Ectodermal cell (in vitro differentiated cells): ENCODE results near the gene ADAP1.

ENCODE experiments used
- H3K27ac ChIP-seq: 2 replicates; pipeline ENCODE4 v1.7.0; 2013; ENCODE audit warnings: mild to moderate bottlenecking, low read depth, low read length; ENCODE audit not compliant: insufficient read depth, poor library complexity, severe bottlenecking
- H3K27me3 ChIP-seq: 2 replicates; pipeline ENCODE4 v1.7.0; 2013; ENCODE audit warnings: mild to moderate bottlenecking, low read length; ENCODE audit not compliant: insufficient read depth, control insufficient read depth, poor library complexity, severe bottlenecking
- H3K36me3 ChIP-seq: one replicate; pipeline ENCODE4 v1.7.0; 2013; ENCODE audit warnings: low read length; ENCODE audit not compliant: control insufficient read depth, insufficient read depth
- H3K4me1 ChIP-seq: one replicate; pipeline ENCODE4 v1.7.0; 2013; ENCODE audit warnings: low read length; ENCODE audit not compliant: control insufficient read depth, insufficient read depth
- H3K4me3 ChIP-seq: 2 replicates; pipeline ENCODE4 v1.7.0; 2013; ENCODE audit warnings: low read depth, low read length, control low read depth; ENCODE audit not compliant: insufficient read depth
- H3K9me3 ChIP-seq: 2 replicates; pipeline ENCODE4 v1.7.0; 2013; ENCODE audit warnings: mild to moderate bottlenecking, low read length, moderate library complexity; ENCODE audit not compliant: control insufficient read depth
- WGBS, 2 experiments: methylation state at CpG; one replicate each; pipeline ENCODE4 v1.1.7; 2013; ENCODE audit warnings: missing lambda C conversion rate in 2 of 2; 5-methylcytosine and 5-hydroxymethylcytosine counted together

Gene ADAP1

DNA sequence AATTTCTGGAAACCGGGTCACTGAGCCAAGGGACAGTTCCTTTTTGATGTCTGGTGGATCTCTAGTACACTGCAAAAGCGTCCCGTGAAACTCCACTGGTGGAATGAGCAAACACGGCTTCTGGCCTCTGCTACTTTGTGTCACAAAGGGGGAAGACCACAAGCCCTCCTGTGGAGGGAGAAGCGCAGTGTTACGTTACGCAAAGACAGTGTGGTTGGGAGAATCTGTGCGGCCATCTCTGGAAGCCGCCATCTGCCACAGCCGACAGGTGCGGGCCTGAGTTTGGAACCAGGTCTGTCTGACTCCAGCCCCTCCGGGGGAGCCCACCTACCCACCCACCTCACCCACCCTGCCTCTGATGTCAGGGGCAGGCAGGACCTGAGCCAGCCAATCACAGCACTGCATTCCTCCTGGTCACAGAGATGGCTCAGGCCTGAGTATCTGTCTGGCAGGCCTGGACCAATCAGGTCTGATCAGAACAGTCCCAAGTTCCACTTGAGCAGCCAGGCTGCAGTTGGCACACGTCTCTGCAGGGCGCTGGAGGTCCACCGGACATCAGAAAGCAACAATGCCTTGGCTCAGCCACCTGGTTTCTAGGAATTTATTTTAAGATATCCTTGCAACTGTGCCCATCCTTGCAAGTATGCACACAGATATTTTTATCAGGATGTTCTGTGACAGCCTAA lies 25.5 kb upstream of the ADAP1 start:
- Histone ChIP-seq H3K9me3 (no peaks in the 10 kb centered on the region), H3K36me3 (no peaks in the 10 kb centered on the region), H3K27me3 (no peaks in the 10 kb centered on the region), H3K27ac (no peak overlapping the region), H3K4me3 (no peak overlapping the region), H3K4me1 (peaks cover 13% of the 10 kb centered on the region)
- WGBS, 2 experiments = 80% methylated on average over 15 of the region's 15 CpGs

DNA sequence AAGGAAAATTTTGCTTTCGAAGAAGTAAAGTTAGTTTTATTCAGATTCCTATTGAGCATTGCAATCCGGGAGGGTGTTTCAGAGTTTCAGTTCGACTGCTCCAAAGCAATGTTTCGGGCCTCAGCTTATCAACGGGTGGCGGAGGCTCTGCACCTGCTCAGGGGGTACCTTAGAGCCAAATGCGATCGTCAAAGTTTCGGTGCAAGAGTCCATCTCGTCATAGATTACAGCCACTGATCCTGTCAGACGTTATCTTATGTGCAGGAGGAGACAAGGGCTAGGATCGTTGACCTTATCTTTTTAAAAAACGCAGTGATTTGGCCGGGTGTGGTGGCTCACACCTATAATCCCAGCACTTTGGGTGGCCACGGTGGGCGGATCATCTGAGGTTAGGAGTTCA lies 24.7 kb upstream of the ADAP1 start:
- Histone ChIP-seq H3K36me3 (no peaks in the 10 kb centered on the region), H3K9me3 (no peaks in the 10 kb centered on the region), H3K4me3 (no peak overlapping the region), H3K4me1 (peaks cover 13% of the 10 kb centered on the region), H3K27me3 (no peaks in the 10 kb centered on the region), H3K27ac (no peak overlapping the region)
- 93 to 95% methylated on average over 16 of the region's 16 CpGs for WGBS, 2 experiments

DNA sequence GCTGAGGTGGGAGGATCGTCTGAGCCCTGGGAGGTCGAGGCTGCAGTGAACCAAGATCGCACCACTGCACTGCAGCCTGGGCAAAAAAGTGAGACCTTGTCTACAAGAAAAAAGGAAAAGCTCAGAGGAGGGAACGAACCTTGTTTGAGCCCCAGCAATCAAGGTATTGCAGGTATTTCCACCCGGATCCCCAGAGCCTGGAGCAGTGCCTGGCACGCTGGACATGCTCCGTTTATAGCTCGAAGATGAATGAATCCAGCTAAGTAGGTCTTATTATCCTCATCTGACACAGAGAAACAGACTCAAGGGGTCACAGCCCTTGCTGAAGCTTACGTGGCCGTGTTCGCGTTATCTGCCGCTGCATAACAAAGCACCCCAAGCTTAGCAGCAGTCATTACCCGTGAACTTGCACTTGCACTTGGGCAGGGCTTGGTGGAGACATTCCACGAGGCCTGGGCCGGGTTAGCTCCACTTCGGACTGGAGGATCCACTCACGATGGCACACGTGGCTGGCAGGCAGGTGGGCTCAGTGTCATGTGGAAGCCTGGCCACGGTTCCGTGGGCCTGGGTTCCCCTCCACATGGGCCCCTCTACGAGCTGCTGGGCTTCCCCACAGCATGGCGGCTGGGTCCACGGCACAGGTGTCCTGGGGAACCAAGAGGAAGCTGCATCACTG lies 24.1 kb upstream of the ADAP1 start:
- H3K36me3 ChIP-seq = no peaks in the 10 kb centered on the region
- H3K4me3 ChIP-seq = no peak overlapping the region
- peaks cover 13% of the 10 kb centered on the region for H3K4me1 ChIP-seq
- no peaks in the 10 kb centered on the region for H3K27me3 ChIP-seq
- H3K9me3 ChIP-seq = no peaks in the 10 kb centered on the region
- H3K27ac ChIP-seq = no peak overlapping the region
- 92 to 94% methylated on average over 24 of the region's 24 CpGs for WGBS, 2 experiments

DNA sequence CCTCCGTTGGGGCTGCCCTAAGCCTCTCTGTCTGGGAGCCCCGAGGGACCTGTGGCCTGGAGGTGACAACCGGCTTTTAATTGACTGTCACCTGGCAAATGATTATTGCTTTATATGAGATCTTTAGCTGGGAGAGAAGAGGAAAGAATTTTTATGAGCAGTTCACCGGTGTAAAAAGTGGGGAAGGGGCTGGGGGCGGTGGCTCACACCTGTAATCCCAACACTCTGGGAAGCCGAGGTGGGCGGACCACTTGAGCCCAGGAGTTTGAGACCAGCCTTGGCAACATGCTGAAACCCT lies 23.5 kb upstream of the ADAP1 start:
- WGBS, 2 experiments = 80 to 82% methylated on average over 7 of the region's 7 CpGs
- Histone ChIP-seq H3K9me3 (no peaks in the 10 kb centered on the region), H3K36me3 (no peaks in the 10 kb centered on the region), H3K27me3 (no peaks in the 10 kb centered on the region), H3K27ac (no peak overlapping the region), H3K4me1 (peaks cover 13% of the 10 kb centered on the region), H3K4me3 (no peak overlapping the region)

DNA sequence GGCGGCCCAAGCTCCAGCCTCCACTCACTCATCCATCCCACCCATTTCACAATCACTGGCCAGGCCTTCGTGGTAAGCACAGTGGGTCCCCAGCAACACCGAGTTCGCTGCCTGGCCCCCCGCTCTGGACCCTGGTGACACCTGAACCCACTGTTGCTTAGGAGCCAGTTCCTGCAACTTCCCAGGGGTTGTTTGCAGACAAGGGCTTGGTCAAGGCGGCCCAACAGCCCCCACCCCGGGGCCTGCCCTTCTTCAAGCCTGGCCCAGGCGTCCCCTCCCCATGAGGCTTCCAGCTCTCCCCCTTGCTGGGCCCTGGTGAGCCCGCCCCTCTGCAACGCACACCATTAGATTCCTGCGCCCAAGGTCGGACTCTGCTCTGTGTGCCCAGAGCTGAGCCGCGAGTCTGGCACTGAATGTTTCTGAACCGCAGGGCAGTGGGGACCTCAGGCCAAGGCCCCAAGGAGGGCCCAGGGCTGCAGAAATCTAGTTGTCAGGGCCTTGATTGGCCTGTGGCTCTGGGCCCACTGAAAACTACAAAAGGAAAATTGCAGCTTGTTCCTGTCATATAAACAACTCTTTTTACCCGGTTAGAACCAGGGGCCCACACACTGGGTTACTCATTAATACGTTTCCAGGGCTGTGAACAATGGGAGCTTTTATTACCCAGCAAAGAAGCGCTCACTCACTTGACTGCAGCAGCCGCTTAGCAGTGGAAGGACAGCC lies 23.0 kb upstream of the ADAP1 start:
- peaks cover 13% of the 10 kb centered on the region for H3K4me1 ChIP-seq

DNA sequence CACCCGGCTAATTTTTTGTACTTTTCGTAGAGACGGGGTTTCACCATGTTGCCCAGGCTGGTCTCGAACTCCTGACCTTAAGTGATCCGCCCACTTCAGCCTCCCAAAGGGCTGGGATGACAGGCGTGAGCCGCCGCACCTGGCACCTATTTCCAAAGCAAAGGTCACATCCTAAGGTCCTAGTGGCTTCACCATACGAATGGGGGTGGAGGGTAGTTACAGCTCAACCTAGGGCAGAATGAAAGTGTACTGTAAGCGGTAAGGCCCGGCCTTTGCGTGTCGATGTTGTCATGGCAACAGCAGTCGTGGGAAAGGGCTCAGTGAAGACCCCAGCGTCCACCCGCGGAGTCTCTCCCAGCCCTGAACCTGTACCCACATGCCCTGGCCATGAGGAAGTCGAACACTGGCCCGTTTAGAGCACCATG lies 22.4 kb upstream of the ADAP1 start:
- H3K4me1 ChIP-seq = peaks cover 13% of the 10 kb centered on the region
- WGBS, 2 experiments = 91 to 93% methylated on average over 19 of the region's 19 CpGs
- no peak overlapping the region for H3K27ac ChIP-seq
- H3K36me3 ChIP-seq = peaks cover 5% of the 10 kb centered on the region
- no peaks in the 10 kb centered on the region for H3K27me3 ChIP-seq
- H3K4me3 ChIP-seq = no peak overlapping the region
- H3K9me3 ChIP-seq = no peaks in the 10 kb centered on the region

More for the DNA sequence above, 23.0 kb upstream of the ADAP1 start:
- Histone ChIP-seq H3K36me3 (no peaks in the 10 kb centered on the region), H3K27ac (peak overlapping the region; percentile 60), H3K27me3 (no peaks in the 10 kb centered on the region), H3K9me3 (no peaks in the 10 kb centered on the region), H3K4me3 (no peak overlapping the region)
- WGBS, 2 experiments = 82 to 83% methylated on average over 19 of the region's 19 CpGs

DNA sequence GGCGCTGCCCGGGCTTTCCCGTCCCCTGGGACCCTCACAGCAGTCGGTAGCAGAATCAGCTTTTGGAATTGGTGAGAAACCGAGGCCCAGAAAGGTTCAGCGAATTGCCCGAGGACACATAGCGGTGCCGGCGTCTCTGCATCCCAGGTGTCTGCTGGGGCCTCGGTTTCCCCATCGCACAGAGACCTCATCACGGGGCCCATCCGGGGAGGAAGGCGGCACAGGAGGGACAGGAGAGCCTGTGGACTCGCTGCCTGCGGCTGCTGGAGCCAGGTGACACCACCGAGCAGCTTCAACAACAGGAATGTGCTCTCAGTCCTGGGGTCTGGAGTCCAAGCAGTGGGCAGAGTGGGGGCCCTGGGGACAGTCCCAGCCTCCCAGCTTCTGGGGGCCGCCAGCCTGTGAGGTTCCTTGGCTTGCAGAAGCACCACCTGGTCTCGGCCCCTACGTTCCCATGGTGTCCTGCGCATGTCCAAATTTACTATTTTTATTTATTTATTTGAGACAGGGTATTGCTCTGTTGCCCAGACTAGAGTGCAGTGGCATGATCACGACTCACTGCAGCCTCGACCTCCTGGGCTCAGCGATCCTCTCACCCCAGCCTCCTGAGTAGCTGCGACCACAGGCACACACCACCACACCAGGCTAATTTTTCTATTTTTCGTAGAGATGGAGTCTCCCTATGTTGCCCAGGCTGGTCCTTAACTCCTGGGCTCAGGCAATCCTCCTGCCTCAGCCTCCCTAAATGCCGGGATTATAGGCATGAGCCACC lies 21.4 kb upstream of the ADAP1 start:
- 61% methylated on average over 28 of the region's 28 CpGs for WGBS, 2 experiments
- H3K4me3 ChIP-seq = peak overlapping the region; percentile 99
- H3K4me1 ChIP-seq = peaks cover 13% of the 10 kb centered on the region

DNA sequence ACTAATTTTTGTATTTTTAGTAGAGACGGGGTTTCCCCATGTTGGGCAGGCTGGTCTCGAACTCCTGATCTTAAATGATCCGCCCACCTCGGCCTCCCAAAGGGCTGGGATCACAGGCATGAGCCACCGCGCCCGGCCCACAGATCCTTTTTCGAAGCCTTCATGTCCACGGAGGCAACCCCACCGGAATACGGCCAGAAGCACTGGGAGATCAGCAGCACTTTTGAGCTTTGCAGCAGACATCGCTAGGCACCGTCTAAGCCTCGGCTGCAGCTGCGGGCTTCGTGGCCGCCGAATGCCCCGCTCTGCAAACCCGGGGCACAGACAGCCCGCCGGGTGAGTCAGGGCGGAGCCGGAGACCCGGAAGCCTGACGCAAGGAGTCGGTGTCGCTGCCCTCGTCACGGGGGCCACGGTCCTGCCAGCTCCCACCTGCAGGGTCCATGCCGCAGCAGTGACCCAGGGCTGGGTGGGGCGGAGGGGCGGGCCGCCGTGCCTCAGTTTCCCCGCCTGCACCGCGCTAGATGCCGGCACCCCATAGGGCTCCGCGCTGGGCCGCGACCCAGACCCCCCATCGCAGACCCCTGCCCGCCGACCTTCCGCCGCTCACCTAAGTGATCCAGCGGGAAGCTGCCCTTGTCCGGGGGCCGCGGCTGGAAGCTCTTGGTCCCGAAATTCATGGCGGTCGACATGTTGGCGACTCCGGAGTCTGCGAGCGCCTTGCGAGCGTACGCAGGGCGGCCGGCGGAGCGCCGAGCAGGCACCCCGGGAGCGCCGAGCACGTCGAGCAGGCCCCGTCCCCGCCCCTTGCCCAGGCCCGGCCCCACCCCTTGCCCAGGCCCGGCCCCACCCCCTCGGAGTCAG lies 20.6 kb upstream of the ADAP1 start, which contains the start of gene COX19:
TSS of gene COX19 (minus strand) at position 730 of the 862 bp plus-strand sequence. CDS start at position 690, 40 bp downstream.
- Histone ChIP-seq H3K4me3 (peak within 1 kb of the TSS; percentile 99), H3K9me3 (no peaks in the 10 kb centered on the region), H3K4me1 (peaks cover 13% of the 10 kb centered on the region), H3K27me3 (no peaks in the 10 kb centered on the region), H3K36me3 (peaks cover 9% of the 10 kb centered on the region), H3K27ac (peak within 1 kb of the TSS; percentile 76)
- WGBS, 2 experiments = 0 to 1% methylated on average over 78 of the region's 78 CpGs

More for the DNA sequence above, 21.4 kb upstream of the ADAP1 start:
- H3K9me3 ChIP-seq = no peaks in the 10 kb centered on the region
- no peaks in the 10 kb centered on the region for H3K27me3 ChIP-seq
- H3K27ac ChIP-seq = no peak overlapping the region
- H3K36me3 ChIP-seq = peaks cover 9% of the 10 kb centered on the region

DNA sequence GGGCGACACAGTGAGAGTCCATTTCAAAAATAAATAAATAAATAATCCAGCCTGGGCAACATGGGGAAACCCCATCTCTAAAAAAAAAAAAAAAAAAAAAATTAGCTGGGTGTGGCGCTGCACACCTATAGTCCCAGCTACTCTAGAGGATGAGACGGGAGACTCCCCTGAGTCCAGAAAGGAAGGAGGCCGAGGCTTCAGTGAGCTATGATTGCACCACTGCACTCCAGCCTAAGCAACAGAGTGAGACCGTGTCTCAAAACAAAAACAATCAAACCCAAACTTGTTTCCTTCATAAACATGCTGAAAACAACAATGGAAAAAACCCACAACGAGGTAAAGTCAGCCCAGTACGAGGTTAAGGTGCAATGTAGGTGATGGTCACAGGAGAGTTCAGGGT lies 19.7 kb upstream of the ADAP1 start:
- H3K27me3 ChIP-seq = no peaks in the 10 kb centered on the region
- H3K4me3 ChIP-seq = peak overlapping the region; percentile 99
- peaks cover 13% of the 10 kb centered on the region for H3K4me1 ChIP-seq
- H3K9me3 ChIP-seq = no peaks in the 10 kb centered on the region
- H3K36me3 ChIP-seq = peaks cover 15% of the 10 kb centered on the region
- 70 to 74% methylated on average over 7 of the region's 7 CpGs for WGBS, 2 experiments
- no peak overlapping the region for H3K27ac ChIP-seq
